NT2/D1 (cell line): ENCODE data around the gene PCNX4.
"Not testable (repeated sequence)": the region's sequence is repeated elsewhere in the genome, so short reads cannot be mapped to it uniquely, and the experiment has no call there.

Experiments used
- DNase-seq: peaks from one replicate; pipeline ENCODE4 v3.0.0-alpha.2; 2011; ENCODE audit warnings: low read depth, low spot score
- H3K27me3 ChIP-seq: 2 replicates; pipeline ENCODE4 v1.6.0; 2011; ENCODE audit warnings: mild to moderate bottlenecking; ENCODE audit not compliant: insufficient read length, insufficient read depth
- H3K36me3 ChIP-seq: 2 replicates; pipeline ENCODE4 v1.6.1; 2011; ENCODE audit warnings: mild to moderate bottlenecking, low read length, mixed read lengths; ENCODE audit not compliant: insufficient read depth, insufficient read length
- H3K4me1 ChIP-seq: 2 replicates; pipeline ENCODE4 v1.5.1; 2011; ENCODE audit not compliant: insufficient read depth, insufficient read length
- H3K4me3 ChIP-seq: 2 replicates; pipeline ENCODE4 v1.5.1; 2011; ENCODE audit warnings: low read depth; ENCODE audit not compliant: insufficient read length
- H3K9ac ChIP-seq: 2 replicates; pipeline ENCODE4 v1.6.0; 2011; ENCODE audit warnings: low read depth; ENCODE audit not compliant: insufficient read length
- H3K9me3 ChIP-seq: 2 replicates; pipeline ENCODE4 v1.5.1; 2011; ENCODE audit warnings: mild to moderate bottlenecking, low read length; ENCODE audit not compliant: insufficient read depth
- SUZ12 ChIP-seq: IDR thresholded peaks from 2 replicates; pipeline ENCODE4 v1.6.1; 2011; ENCODE audit not compliant: insufficient read length, insufficient read depth; ENCODE audit errors: extremely low read depth
- YY1 ChIP-seq: IDR thresholded peaks from 2 replicates; pipeline ENCODE4 v1.6.1; 2011; ENCODE audit not compliant: insufficient read length, insufficient read depth
- ZNF274 ChIP-seq: IDR thresholded peaks from 2 replicates; pipeline ENCODE4 v1.6.1; 2011; ENCODE audit warnings: mild to moderate bottlenecking, low read depth, low read length

PCNX4 gene

DNA sequence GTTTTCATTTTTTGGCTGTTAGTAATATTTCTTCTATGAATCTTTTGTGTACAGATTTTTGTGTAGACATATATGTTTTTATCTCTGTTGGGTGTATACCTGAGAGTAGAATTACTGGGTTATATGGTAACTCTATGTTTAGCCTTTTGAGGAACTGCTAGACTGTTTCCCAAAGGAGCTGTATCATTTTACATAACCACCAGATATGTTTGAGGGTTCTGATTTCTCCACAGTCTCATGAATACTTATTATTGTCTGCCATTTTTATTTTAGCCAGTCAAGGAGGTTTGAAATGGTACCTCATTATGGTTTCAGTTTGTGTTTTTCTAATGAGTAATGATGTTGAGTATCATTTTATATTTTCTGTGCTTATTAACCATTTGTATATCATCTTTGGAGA, 1.9 kb downstream of the PCNX4 start:
- Histone ChIP-seq H3K36me3 (peaks cover 22% of the 10 kb centered on the region), H3K4me1 (no peaks in the 10 kb centered on the region), H3K27me3 (no peaks in the 10 kb centered on the region), H3K9me3 (no peaks in the 10 kb centered on the region; the same call in 1 of the 2 replicates), H3K4me3 (peak overlapping the region; percentile 90), H3K9ac (peak overlapping the region; percentile 88)
- DNase-seq: no peak
- TF ChIP-seq ZNF274 (no peak), SUZ12 (no peak), YY1 (no peak)

DNA sequence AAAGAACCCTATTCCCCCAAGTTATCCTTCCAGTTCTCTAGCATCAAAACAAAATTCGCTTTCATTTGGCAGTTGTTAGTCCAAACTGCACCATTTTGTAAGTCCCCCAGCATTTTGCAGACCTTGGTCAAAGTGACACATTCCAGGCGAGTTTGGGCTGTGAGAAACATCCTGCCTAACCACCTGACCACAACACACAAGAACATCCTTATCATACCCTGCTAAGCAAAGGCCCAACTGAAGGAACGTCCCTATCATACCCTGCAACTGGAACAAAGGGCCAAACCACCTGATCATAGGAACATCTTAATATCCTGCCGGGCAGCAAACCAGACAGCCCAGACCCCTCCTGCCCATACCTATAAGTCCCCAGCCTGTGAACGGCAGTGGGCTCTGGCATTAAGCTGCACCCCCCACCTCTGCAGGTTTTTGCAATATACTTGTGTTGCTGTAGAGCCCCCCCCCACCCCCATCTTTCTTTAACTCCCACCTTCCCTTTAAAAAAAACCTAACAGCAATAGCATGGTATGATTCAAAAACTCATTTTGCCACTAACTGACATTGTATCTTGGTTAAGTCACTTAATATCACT, 2.7 kb downstream of the PCNX4 start:
- no peak for DNase-seq
- H3K9me3 ChIP-seq: no peaks in the 10 kb centered on the region; the same call in 1 of the 2 replicates
- H3K27me3 ChIP-seq: no peaks in the 10 kb centered on the region
- TF ChIP-seq SUZ12 (no peak), YY1 (no peak), ZNF274 (no peak)
- H3K4me3 ChIP-seq: no peak overlapping the region
- H3K9ac ChIP-seq: no peak overlapping the region
- H3K4me1 ChIP-seq: no peaks in the 10 kb centered on the region
- H3K36me3 ChIP-seq: peaks cover 25% of the 10 kb centered on the region

DNA sequence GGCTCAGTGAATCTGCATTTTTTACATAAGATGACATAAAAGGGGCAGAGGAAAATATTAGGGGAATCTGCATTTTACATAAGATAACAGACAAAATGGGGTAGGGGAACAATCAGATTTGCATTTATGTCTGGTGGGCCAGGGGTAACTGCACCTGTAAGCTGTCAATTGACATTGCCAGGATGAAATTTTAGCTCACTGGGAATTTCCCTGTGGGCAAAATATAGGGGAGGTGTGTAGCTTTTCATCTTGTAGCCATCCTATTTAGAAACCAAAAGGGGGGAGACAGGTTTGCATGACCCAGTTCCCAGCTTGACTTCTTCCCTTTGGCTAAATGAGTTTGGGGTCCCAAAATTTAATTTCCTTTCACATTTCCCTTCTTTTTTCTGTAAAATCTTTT, 3.5 kb downstream of the PCNX4 start:
- Histone ChIP-seq H3K4me1 (no peaks in the 10 kb centered on the region), H3K9me3 (no peaks in the 10 kb centered on the region; the same call in 1 of the 2 replicates), H3K27me3 (no peaks in the 10 kb centered on the region), H3K36me3 (peaks cover 25% of the 10 kb centered on the region), H3K9ac (no peak overlapping the region), H3K4me3 (no peak overlapping the region)
- no peak for DNase-seq
- no peak for TF ChIP-seq SUZ12
- TF ChIP-seq YY1: no peak
- no peak for TF ChIP-seq ZNF274

DNA sequence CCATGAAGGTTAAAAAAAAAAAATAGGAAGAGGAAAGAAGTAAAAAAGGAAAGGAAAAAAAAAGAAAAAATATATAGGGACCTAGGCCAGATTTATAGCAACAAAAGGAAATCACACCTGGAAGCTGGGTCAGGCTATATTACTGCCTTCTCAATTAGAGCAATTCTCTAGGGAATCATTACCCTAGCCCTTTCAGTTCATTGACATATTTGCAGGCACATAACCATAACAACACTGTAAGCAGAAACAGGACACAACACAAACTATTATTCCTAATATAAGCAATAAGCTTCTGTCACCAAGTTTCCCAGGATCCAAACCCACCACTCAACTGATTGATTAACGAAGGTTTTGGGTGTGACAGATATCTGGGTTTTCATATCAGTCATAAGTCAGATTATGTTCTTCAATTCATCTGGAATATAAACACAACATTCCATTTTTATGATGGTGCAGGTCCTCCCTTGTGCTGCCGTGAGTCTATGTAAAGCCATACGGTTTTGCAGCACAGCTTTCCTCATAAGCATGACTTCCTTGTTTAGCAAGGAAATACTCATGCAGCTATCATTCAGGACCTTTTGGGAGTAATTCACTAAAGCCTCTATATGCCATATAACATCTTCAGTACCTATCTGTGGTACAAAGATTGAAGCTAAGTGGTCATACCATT, 4.2 kb downstream of the PCNX4 start:
- Histone ChIP-seq H3K9me3 (no peaks in the 10 kb centered on the region; the same call in 1 of the 2 replicates), H3K36me3 (peaks cover 25% of the 10 kb centered on the region), H3K4me3 (no peak overlapping the region), H3K9ac (no peak overlapping the region), H3K4me1 (no peaks in the 10 kb centered on the region), H3K27me3 (no peaks in the 10 kb centered on the region)
- TF ChIP-seq YY1: no peak
- TF ChIP-seq SUZ12: no peak
- no peak for TF ChIP-seq ZNF274
- DNase-seq: no peak

DNA sequence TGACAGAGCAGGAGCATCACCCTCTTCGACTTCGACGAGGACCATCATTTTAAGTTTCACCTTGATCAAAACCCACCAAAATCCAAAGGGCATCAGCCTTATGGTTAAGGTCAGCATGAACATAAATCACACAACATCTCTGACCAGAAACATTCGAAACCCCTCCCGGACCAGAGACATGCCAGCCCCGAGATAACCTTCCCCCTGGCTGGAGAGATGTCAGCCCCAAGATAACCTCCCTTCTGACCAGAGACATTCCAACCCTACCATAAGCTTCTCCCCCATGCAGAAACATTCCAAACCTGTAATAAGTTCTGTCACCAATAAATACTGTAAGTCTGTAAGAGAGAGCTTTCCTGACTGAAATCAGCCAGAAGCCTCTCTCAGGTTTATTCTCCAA, 6.3 kb downstream of the PCNX4 start:
- H3K27me3 ChIP-seq: no peaks in the 10 kb centered on the region
- TF ChIP-seq ZNF274: no peak
- no peak for TF ChIP-seq YY1
- no peak for TF ChIP-seq SUZ12
- H3K9ac ChIP-seq: no peak overlapping the region
- H3K4me3 ChIP-seq: no peak overlapping the region
- H3K4me1 ChIP-seq: no peaks in the 10 kb centered on the region
- H3K36me3 ChIP-seq: peaks cover 27% of the 10 kb centered on the region
- H3K9me3 ChIP-seq: no peaks in the 10 kb centered on the region; the same call in 1 of the 2 replicates
- no peak for DNase-seq

DNA sequence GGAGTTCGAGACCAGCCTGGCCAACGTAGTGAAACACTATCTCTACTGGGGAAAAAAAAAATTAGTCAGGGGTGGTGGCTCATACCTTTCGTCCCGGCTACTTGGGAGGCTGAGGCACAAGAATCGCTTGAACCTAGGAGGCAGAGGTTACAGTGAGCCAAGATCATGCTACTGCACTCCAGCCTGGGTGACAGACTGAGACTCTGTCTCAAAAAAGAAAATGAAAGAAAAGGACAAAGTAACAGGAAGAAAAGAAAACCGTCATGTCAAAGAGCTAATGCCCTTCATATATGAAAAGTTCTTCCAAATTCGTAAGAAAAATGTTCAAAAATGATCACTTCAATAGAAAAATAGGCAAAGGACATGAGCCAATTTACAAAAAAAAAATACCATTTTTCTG, 8.1 kb downstream of the PCNX4 start:
- not testable (repeated sequence) for H3K9me3 ChIP-seq, DNase-seq, H3K9ac ChIP-seq, H3K4me1 ChIP-seq, H3K27me3 ChIP-seq, H3K4me3 ChIP-seq
- H3K36me3 ChIP-seq: peaks cover 31% of the 10 kb centered on the region

DNA sequence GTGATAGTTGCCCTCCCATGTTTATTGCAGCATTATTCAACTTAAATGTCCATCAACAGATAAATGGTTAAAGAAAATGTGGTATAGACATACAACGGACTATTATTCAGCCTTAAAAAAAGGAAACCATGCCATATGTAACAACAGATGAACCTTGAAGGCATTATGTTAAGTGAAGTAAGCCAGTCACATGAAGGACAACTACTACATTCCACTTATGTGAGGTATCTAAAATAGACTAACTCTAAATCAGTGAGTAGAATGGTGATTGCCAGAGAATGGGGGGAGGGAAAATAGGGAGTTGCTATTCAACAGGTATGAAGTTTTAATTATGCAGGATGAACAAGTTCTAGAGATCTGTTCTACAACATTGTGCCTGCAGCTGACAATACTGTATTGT, 10.1 kb downstream of the PCNX4 start:
- no peaks in the 10 kb centered on the region for H3K4me1 ChIP-seq
- no peak overlapping the region for H3K9ac ChIP-seq
- DNase-seq: no peak
- H3K4me3 ChIP-seq: no peak overlapping the region
- TF ChIP-seq SUZ12 (no peak), ZNF274 (no peak), YY1 (no peak)
- H3K27me3 ChIP-seq: no peaks in the 10 kb centered on the region
- no peaks in the 10 kb centered on the region; the same call in 1 of the 2 replicates for H3K9me3 ChIP-seq
- peaks cover 23% of the 10 kb centered on the region for H3K36me3 ChIP-seq

DNA sequence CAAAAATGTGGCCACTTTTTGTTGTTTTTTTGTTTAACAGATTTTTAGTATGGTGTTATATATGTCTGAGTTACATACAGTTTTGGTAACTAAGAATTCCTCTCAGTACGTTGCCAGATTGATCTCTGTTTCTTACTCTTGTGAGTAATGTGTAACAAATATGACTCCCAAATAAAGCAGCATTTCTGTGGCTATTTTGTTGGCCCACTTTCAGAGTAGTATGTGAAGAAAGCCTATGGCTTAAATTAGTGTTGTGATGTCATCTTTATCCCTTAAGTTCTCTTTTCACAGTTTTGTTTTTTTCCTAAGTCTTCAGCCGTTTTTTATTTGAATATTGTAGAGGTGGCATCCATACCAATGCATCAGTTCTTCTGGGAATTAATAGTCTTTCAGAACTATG, 10.7 kb downstream of the PCNX4 start:
- no peak for DNase-seq
- Histone ChIP-seq H3K4me1 (no peaks in the 10 kb centered on the region), H3K9ac (no peak overlapping the region), H3K36me3 (peaks cover 21% of the 10 kb centered on the region), H3K9me3 (no peaks in the 10 kb centered on the region; the same call in 1 of the 2 replicates), H3K4me3 (no peak overlapping the region), H3K27me3 (no peaks in the 10 kb centered on the region)
- TF ChIP-seq SUZ12 (no peak), ZNF274 (no peak), YY1 (no peak)
